Retinal pigment epithelial cell (primary cell): ENCODE data around the gene CENPW.

Source experiments
- DNase-seq: peaks from one replicate; pipeline ENCODE4 v3.0.0-alpha.2; 2010; ENCODE audit warnings: low read depth
- H3K4me3 ChIP-seq: 2 replicates; pipeline ENCODE4 v1.5.1; 2011; ENCODE audit warnings: mild to moderate bottlenecking, low read length, control low read depth, moderate library complexity
- TF ChIP-seq, protein P1 (sequence below): conservative IDR thresholded peaks from 2 replicates; pipeline ENCODE4 v1.5.1; 2011; ENCODE audit warnings: low read depth, low read length, control low read depth, inconsistent platforms

Gene CENPW

DNA sequence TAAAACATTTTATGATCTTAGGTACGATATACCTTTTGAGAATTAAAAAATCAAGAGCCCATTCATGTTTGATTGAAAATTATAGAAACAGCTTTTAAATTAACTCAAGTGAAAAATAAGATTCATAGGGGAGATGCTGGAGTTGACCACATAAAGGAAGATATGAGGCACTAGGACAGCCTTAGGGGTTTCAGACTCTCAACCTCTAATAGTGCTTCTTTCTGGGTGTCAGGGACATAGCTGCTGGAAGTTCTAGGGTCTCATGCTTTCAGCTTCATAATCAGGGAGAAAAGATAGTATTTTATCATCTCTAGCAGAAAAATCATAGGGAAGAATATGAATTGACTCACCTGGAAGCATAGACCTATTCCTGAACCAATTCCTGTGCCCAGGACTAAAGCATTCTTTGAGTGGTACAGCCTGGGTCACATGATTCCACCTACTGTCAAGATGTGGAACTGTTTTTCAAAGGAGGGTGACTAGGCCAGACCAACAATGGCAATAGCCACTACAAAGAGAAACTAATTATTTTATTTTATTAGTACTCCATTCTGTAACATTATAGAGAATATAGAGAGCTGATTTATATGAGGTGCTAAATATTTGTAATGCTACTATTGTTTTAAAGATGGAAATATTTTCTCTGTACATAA is 27.8 kb upstream of the CENPW start:
- DNase-seq, result no peak
- TF ChIP-seq, protein P1, sequence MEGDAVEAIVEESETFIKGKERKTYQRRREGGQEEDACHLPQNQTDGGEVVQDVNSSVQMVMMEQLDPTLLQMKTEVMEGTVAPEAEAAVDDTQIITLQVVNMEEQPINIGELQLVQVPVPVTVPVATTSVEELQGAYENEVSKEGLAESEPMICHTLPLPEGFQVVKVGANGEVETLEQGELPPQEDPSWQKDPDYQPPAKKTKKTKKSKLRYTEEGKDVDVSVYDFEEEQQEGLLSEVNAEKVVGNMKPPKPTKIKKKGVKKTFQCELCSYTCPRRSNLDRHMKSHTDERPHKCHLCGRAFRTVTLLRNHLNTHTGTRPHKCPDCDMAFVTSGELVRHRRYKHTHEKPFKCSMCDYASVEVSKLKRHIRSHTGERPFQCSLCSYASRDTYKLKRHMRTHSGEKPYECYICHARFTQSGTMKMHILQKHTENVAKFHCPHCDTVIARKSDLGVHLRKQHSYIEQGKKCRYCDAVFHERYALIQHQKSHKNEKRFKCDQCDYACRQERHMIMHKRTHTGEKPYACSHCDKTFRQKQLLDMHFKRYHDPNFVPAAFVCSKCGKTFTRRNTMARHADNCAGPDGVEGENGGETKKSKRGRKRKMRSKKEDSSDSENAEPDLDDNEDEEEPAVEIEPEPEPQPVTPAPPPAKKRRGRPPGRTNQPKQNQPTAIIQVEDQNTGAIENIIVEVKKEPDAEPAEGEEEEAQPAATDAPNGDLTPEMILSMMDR, result peak; percentile 31
- H3K4me3 ChIP-seq, result no peak overlapping the region

DNA sequence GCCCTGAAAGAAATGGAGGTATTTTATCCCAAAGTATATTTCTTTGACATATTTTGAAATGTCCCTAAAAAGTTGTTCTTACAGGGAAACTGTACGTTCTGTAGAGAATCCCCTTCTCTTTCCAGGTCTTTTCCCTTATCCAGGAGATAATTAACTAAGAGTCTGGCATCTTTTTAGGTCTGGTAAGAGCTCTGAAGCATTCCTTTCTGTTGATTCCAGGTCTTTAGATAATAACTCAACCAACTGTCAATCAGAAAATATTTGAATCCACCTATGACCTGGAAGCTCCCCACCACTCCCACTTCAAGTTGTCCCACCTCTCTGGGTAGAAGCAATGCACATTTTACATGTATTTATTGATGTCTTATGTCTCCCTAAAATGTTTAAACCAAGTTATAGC is 26.0 kb upstream of the CENPW start:
- DNase-seq, result no peak
- TF ChIP-seq, protein P1, result no peak
- H3K4me3 ChIP-seq, result no peak overlapping the region

DNA sequence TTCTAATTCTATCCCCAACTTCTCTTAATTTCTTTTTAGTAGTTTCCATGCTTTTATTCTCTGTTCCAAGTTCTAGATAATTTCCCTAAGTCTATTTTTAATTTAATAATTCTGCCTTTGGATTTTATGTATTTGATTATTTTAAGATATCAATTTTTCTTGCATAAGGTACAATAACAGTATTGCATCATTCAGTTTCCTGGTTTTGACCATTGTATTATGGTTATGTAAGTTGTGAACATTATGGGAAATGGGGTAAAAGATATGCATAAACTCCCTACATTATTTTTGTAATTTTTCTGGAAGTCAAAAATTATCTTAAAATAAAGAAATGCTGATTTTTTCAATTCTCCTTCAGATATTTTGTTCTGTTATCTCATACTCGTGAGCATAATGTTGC is 21.1 kb upstream of the CENPW start:
- TF ChIP-seq, protein P1, result no peak
- H3K4me3 ChIP-seq, result no peak overlapping the region
- no peak for DNase-seq

DNA sequence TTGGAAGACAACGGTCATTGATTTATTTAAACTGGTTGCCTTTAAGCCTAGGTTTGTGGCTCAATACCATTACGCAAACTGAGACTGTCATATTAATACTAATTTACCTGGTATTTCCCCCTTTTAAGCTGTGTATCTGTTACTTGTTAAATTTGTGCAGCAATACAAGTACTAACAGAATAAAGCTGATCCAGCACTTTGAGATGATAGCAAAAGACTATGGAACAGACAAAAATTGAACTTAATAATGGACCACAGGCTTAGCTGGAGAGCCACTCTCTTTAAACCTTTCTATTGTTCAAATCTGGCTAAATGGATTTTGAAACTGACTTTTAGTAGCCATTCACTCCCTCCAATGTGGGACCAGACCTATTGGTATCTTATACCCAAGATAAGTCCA is 6.2 kb upstream of the CENPW start:
- DNase-seq, result no peak
- H3K4me3 ChIP-seq, result no peak overlapping the region
- TF ChIP-seq, protein P1, result no peak

DNA sequence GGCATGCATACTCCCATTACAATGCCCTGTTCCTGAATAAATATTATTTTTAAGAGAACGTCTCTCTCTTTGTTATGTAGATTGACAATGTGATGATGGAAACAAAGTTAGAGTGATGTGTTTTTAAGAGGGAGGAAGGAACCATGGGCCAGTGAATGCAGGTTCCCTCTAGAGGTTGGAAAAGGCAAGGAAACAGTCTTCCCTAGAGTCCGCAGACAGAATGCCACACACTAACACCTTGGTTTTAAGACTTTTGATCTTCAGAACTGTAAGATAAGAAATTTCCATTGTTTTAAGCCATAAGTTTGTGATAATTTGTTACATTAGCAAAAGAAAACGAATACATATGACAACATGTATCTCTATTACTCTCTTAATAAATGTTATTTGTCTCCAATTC is 4.7 kb upstream of the CENPW start:
- H3K4me3 ChIP-seq, result no peak overlapping the region
- DNase-seq, result no peak
- TF ChIP-seq, protein P1, result peak; percentile 36

DNA sequence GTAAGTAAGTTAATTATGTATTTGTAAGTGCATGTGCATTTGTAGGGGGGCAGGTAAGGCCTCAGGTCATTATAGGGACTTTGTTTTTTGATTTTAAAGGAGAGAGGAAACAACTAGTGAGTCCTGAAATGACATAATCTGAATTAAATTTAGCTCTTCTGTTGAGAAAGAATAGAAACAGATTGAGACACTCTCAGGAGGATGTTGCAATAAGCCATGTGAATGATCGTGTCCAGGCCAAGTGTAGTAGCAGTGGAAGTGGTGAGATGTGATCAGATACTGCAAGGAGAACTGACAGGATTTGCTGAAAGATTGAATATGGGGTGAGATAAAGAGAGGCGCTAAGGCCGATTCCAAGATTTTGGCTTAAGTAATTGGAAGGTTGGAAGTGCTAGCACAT is 2.6 kb upstream of the CENPW start:
- no peak for DNase-seq
- H3K4me3 ChIP-seq, result no peak overlapping the region
- TF ChIP-seq, protein P1, result no peak

DNA sequence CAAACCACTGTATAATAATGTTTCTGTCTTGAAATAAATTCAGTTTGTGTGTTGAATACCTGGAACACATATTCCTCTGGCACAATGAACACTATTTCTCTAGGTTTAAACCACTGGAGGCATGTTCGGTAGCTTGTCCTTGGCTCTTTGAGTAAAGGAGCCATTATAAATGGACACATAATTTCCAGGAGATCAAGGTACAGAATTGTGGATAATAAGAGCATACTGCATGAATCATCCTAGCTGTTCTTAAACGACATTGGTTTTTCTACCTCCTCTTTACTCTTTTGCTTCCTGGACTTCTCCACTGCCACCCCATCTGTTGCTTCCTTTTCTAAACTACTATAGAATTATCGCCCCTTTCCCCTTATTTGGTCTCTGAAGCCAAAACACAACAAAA is 1.2 kb downstream of the CENPW start:
- H3K4me3 ChIP-seq, result peak overlapping the region; percentile 100
- TF ChIP-seq, protein P1, result no peak
- no peak for DNase-seq
